Measurements from ENCODE around the gene CPLX1.

DNA sequence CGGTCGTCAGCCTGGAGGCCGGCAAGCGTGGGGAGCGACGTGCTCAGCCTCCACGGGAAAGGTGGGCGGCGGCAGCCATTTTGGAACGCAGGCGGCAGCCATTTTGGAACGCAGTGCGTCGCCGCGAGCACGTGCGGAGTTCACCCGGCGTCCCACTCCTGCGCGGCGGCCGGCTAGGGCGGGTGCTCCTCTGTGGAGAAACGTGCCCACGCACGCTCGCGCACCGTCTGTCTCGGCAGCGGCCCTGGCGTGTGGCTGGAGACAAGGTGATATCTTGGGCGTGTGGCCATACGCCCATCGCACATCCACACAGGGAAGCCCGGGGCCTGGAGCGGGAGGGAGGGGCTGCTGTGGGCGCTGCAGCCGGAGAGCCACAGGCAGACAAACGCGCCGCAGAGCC, 21.1 kb downstream of the CPLX1 start:
- TF ChIP-seq, protein P1, sequence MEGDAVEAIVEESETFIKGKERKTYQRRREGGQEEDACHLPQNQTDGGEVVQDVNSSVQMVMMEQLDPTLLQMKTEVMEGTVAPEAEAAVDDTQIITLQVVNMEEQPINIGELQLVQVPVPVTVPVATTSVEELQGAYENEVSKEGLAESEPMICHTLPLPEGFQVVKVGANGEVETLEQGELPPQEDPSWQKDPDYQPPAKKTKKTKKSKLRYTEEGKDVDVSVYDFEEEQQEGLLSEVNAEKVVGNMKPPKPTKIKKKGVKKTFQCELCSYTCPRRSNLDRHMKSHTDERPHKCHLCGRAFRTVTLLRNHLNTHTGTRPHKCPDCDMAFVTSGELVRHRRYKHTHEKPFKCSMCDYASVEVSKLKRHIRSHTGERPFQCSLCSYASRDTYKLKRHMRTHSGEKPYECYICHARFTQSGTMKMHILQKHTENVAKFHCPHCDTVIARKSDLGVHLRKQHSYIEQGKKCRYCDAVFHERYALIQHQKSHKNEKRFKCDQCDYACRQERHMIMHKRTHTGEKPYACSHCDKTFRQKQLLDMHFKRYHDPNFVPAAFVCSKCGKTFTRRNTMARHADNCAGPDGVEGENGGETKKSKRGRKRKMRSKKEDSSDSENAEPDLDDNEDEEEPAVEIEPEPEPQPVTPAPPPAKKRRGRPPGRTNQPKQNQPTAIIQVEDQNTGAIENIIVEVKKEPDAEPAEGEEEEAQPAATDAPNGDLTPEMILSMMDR (conservative IDR thresholded peaks at IDR 0.05; ENCODE audit: low read length), result no peak
- TF ChIP-seq EZH2phosphoT487 (IDR thresholded peaks at IDR 0.05; ENCODE audit: borderline replicate concordance), result no peak
